Islet precursor cell (in vitro differentiated cells): ENCODE results near the gene GAGE1.
"Not testable (repeated sequence)": the region's sequence is repeated elsewhere in the genome, so short reads cannot be mapped to it uniquely, and the experiment has no call there.

Experiments
- DNase-seq: peaks from one replicate; pipeline ENCODE4 v3.0.0-alpha.2; 2018

The GAGE1 gene

GRCh38 chrX:49598720-49599119, at the start of gene GAGE1:
Gene GAGE1, plus strand, starts transcription at chrX:49599020. Its CDS starts 1,155 bp downstream, at chrX:49600175.
- not testable (repeated sequence) for DNase-seq

- DNase-seq, result not testable (repeated sequence)
Measured at GRCh38 chrX:49550989-49551388, 47.8 kb upstream of the GAGE1 start, which contains the start of gene GAGE12E. Gene GAGE12E, plus strand, starts transcription at chrX:49551289. Its CDS starts 1,155 bp downstream, at chrX:49552444.

- not testable (repeated sequence) for DNase-seq
Measured at GRCh38 chrX:49560542-49560941, 38.3 kb upstream of the GAGE1 start, which contains the start of gene GAGE12F. Gene GAGE12F, plus strand, starts transcription at chrX:49560842. Its CDS starts 1,155 bp downstream, at chrX:49561997.

- not testable (repeated sequence) for DNase-seq
Measured at GRCh38 chrX:49568728-49569127, 30.1 kb upstream of the GAGE1 start.

GRCh38 chrX:49569152-49569551, 29.7 kb upstream of the GAGE1 start:
- DNase-seq, result not testable (repeated sequence)

- DNase-seq, result not testable (repeated sequence)
Measured at GRCh38 chrX:49570100-49570499, 28.7 kb upstream of the GAGE1 start, which contains the start of gene GAGE12G. Gene GAGE12G, plus strand, starts transcription at chrX:49570400. Its CDS starts 1,155 bp downstream, at chrX:49571555.

- not testable (repeated sequence) for DNase-seq
Measured at GRCh38 chrX:49579649-49580048, 19.2 kb upstream of the GAGE1 start, which contains the start of gene GAGE12H. Gene GAGE12H, plus strand, starts transcription at chrX:49579949. Its CDS starts 1,155 bp downstream, at chrX:49581104.

- not testable (repeated sequence) for DNase-seq
Measured at GRCh38 chrX:49589196-49589595, 9.6 kb upstream of the GAGE1 start, which contains the start of gene GAGE2A. Gene GAGE2A, plus strand, starts transcription at chrX:49589496. Its CDS starts 1,155 bp downstream, at chrX:49590651.

- not testable (repeated sequence) for DNase-seq
Measured at GRCh38 chrX:49589769-49590478, 8.9 kb upstream of the GAGE1 start.

- not testable (repeated sequence) for DNase-seq
Measured at GRCh38 chrX:49590488-49590887, 8.3 kb upstream of the GAGE1 start.

- DNase-seq, result no peak
Measured at GRCh38 chrX:49610718-49611310, 12.0 kb downstream of the GAGE1 start.

- DNase-seq, result no peak
Measured at GRCh38 chrX:49618574-49618973, 19.8 kb downstream of the GAGE1 start.

GRCh38 chrX:49627086-49627777, 28.4 kb downstream of the GAGE1 start:
- DNase-seq, result no peak

GRCh38 chrX:49644991-49645637, 46.3 kb downstream of the GAGE1 start:
- no peak for DNase-seq

GRCh38 chrX:49656533-49656932, 57.7 kb downstream of the GAGE1 start:
- DNase-seq, result no peak
